Nephron progenitor cell (in vitro differentiated cells): ENCODE data around the gene ACSS3.

Experiments
- DNase-seq: peaks from one replicate; pipeline ENCODE4 v3.0.0; 2021
- H3K27ac Mint-ChIP-seq: 2 replicates; pipeline ENCODE4 v1.8.0; 2021; ENCODE audit warnings: mild to moderate bottlenecking, moderate library complexity, mixed read lengths
- H3K27me3 Mint-ChIP-seq: 2 replicates; pipeline ENCODE4 v1.8.0; 2021; ENCODE audit warnings: mild to moderate bottlenecking, low read depth, mixed read lengths; ENCODE audit not compliant: poor library complexity
- H3K36me3 Mint-ChIP-seq: 2 replicates; pipeline ENCODE4 v1.8.0; 2021; ENCODE audit warnings: low read depth, mixed read lengths
- H3K4me1 Mint-ChIP-seq: 2 replicates; pipeline ENCODE4 v1.8.0; 2021; ENCODE audit warnings: mixed read lengths
- H3K4me3 Mint-ChIP-seq: 2 replicates; pipeline ENCODE4 v1.8.0; 2021; ENCODE audit warnings: mild to moderate bottlenecking, moderate library complexity, mixed read lengths
- H3K9me3 Mint-ChIP-seq: 2 replicates; pipeline ENCODE4 v1.8.0; 2021; ENCODE audit warnings: mild to moderate bottlenecking, moderate library complexity, mixed read lengths
- CTCF ChIP-seq: fragments of 200-600 bp; sonication (generic); IDR thresholded peaks from 2 replicates; pipeline ENCODE4 v1.5.0; 2021; ENCODE audit warnings: antibody characterized with exemption

Gene ACSS3

GRCh38 chr12:81257947-81258551 lies 180.2 kb downstream of the ACSS3 start:
- DNase-seq, result no peak
- H3K9me3 Mint-ChIP-seq, result no peaks in the 10 kb centered on the region
- H3K36me3 Mint-ChIP-seq, result peaks cover 24% of the 10 kb centered on the region
- no peak overlapping the region for H3K27ac Mint-ChIP-seq
- peak; percentile 51 for TF ChIP-seq CTCF
- H3K4me3 Mint-ChIP-seq, result no peak overlapping the region
- no peaks in the 10 kb centered on the region for H3K27me3 Mint-ChIP-seq
- peaks cover 32% of the 10 kb centered on the region for H3K4me1 Mint-ChIP-seq

- no peak for DNase-seq
- Mint-ChIP-seq H3K27ac (no peak overlapping the region), H3K36me3 (peaks cover 16% of the 10 kb centered on the region), H3K4me1 (peaks cover 27% of the 10 kb centered on the region), H3K9me3 (no peaks in the 10 kb centered on the region), H3K27me3 (no peaks in the 10 kb centered on the region), H3K4me3 (no peak overlapping the region)
- no peak for TF ChIP-seq CTCF
These were observed 181.5 kb downstream of the ACSS3 start for GRCh38 chr12:81259360-81259759.

- H3K36me3 Mint-ChIP-seq, result no peaks in the 10 kb centered on the region
- H3K4me3 Mint-ChIP-seq, result no peak overlapping the region
- no peak for TF ChIP-seq CTCF
- DNase-seq, result no peak
- H3K4me1 Mint-ChIP-seq, result peaks cover 15% of the 10 kb centered on the region
- H3K27ac Mint-ChIP-seq, result no peak overlapping the region
- H3K9me3 Mint-ChIP-seq, result no peaks in the 10 kb centered on the region
- no peaks in the 10 kb centered on the region for H3K27me3 Mint-ChIP-seq
These were observed 183.8 kb downstream of the ACSS3 start for GRCh38 chr12:81261508-81262207.

- Mint-ChIP-seq H3K4me1 (peaks cover 5% of the 10 kb centered on the region), H3K4me3 (no peak overlapping the region), H3K9me3 (no peaks in the 10 kb centered on the region), H3K27me3 (no peaks in the 10 kb centered on the region), H3K27ac (no peak overlapping the region), H3K36me3 (no peaks in the 10 kb centered on the region)
- no peak for TF ChIP-seq CTCF
- DNase-seq, result no peak
These were observed 185.2 kb downstream of the ACSS3 start for GRCh38 chr12:81263072-81263471.

- Mint-ChIP-seq H3K4me3 (no peak overlapping the region), H3K27ac (no peak overlapping the region), H3K36me3 (no peaks in the 10 kb centered on the region), H3K4me1 (no peaks in the 10 kb centered on the region), H3K27me3 (no peaks in the 10 kb centered on the region), H3K9me3 (no peaks in the 10 kb centered on the region)
- DNase-seq, result no peak
- no peak for TF ChIP-seq CTCF
These were observed 192.5 kb downstream of the ACSS3 start for GRCh38 chr12:81270385-81270784.
